ENCODE data around the gene CRTC2.
"Not testable (repeated sequence)": the region's sequence is repeated elsewhere in the genome, so short reads cannot be mapped to it uniquely, and the experiment has no call there.

CRTC2 gene

GRCh38 chr1:153922076-153922971, 36.1 kb downstream of the CRTC2 start:
- DNase-seq (ENCODE audit: insufficient read length, low spot score) = no peak
- FAIRE-seq = no peak
- 0 out of 2 replicates have a peak, but pooled peaks have one; percentile 30 for TF ChIP-seq POLR2A (IDR thresholded peaks at IDR 0.05; ENCODE audit: low read depth, low read length)

- DNase-seq (ENCODE audit: insufficient read length, low spot score) (no peak), FAIRE-seq (no peak)
- TF ChIP-seq POLR2A (IDR thresholded peaks at IDR 0.05; ENCODE audit: low read depth, low read length) = no peak
These were observed 36.7 kb downstream of the CRTC2 start for GRCh38 chr1:153921803-153922075.

DNA sequence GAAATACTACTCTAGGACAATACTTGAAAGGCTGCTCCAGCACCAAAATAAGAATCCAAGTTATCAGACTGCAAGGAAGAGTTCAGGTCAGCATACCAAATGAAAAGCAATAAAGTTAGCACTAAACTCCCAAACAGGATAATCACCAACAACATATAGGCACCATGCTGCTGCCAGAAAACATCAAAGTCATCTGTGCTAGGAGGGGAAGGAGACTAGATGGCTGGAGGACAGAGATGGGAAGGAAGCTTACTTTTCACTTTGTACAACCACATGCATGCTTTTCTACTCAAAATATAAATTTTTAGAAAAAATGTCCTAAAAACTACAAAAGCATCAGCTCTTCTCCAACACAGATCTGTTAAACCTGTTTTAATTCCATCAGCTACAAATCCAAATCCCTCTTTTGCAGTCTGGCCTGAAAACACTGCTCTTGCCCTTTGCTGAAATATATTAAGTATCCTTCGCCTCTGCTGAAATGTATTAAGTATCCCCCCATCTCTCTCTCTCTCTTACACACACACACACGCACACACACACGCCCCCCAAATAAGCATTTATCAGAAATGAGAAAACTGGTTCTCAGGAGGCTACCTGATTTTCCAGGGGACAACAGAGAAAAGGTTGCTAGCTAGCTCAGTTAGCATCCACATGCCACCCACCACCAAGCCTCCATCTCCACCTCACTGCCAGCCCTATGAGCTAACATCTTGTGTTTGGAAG, 37.2 kb downstream of the CRTC2 start:
- TF ChIP-seq POLR2A (IDR thresholded peaks at IDR 0.05; ENCODE audit: low read depth, low read length) = no peak
- FAIRE-seq = no peak

DNA sequence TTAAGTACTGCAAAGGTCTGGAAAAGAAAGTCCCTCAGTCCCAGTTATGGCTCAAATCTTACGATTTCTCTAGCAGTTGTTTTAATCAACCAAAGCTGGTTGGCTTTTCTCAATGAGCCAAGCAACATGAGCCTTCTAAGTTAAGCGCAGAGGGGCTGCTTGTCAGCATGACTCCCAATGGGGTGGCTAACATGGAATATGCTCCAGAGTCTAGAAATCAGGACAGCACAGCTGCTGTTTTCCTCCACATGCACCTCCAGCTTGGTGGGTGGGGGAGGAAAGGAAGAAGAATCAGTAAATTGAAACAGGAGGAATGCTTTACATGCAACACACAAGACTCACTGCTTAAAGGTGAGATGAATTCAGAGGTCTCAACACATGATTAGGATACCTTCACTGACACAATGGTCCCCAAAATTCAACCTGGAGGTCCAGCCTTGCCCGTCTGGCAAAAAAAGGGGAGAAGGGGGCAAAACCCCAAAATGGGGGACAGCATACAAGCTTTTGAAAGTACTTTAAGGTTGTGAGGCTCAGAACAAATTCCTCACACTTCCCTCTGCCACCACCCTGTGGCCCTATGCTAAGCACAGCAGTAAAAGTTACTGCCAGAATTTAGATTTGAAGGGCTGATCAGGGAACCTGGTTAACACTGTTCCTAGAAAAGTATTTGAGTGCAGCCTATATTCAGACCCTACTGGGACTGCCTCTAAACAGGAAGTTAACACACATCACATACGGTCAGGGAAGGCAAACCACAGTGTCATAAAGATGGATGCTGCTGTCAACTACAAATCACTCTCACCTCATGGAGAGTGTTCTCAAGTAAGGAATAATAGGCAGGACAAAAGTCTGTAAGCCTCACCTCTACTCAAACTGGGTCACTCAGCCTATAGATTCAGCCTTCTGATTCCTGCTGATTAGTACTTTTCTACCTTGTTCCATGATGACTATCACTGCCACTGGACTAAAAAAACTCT, 38.2 kb downstream of the CRTC2 start:
- TF ChIP-seq POLR2A (IDR thresholded peaks at IDR 0.05; ENCODE audit: low read depth, low read length) = no peak
- no peak for FAIRE-seq
- DNase-seq (ENCODE audit: insufficient read length, low spot score) = no peak

More for the DNA sequence above, 37.2 kb downstream of the CRTC2 start:
- DNase-seq (ENCODE audit: insufficient read length, low spot score) = no peak

DNA sequence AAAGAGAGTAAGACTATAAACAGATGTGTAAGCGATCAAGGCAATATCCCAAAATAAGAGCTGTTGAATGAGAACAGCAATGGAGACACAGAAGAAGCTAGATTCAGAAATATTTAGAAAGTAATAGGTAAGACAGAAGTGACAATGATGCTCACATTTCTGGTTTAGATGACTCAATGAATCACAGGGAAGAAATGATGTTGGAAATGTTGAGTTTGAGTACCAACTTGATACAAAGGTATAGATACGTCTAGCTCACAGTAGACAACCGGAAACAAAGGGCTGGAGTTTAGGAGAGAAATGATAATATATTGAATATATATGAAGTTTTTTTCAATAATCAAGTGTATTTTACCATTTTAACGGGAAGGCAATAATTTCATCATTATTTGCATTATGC, 42.1 kb downstream of the CRTC2 start:
- no peak for TF ChIP-seq POLR2A (IDR thresholded peaks at IDR 0.05; ENCODE audit: low read depth, low read length)
- FAIRE-seq = no peak
- no peak for DNase-seq (ENCODE audit: insufficient read length, low spot score)

GRCh38 chr1:153912349-153912748, 46.1 kb downstream of the CRTC2 start:
- TF ChIP-seq POLR2A (IDR thresholded peaks at IDR 0.05; ENCODE audit: low read depth, low read length) = no peak
- DNase-seq (ENCODE audit: insufficient read length, low spot score) = no peak
- no peak for FAIRE-seq

DNA sequence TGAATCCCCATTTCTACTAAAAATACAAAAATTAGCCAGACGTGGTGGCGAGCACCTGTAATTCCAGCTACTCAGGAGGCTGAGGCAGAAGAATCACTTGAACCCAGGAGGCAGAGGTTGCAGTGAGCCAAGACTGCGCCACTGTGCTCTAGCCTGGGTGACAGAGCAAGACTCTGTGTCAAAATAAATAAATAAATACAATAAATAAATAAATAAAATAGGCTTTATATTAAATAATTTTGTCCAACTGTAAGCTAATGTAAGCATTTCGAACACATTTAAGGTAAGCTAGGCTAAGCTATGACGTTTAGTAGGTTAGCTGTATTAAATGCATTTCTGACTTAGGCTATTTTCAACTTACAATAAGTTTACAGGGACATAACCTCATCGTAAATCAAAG, 47.9 kb downstream of the CRTC2 start:
- FAIRE-seq; DNase-seq (ENCODE audit: insufficient read length, low spot score): not testable (repeated sequence)

- no peak for TF ChIP-seq POLR2A (IDR thresholded peaks at IDR 0.05; ENCODE audit: low read depth, low read length)
- no peak for FAIRE-seq
- no peak for DNase-seq (ENCODE audit: insufficient read length, low spot score)
These were observed 50.3 kb downstream of the CRTC2 start for GRCh38 chr1:153908071-153908470.

DNA sequence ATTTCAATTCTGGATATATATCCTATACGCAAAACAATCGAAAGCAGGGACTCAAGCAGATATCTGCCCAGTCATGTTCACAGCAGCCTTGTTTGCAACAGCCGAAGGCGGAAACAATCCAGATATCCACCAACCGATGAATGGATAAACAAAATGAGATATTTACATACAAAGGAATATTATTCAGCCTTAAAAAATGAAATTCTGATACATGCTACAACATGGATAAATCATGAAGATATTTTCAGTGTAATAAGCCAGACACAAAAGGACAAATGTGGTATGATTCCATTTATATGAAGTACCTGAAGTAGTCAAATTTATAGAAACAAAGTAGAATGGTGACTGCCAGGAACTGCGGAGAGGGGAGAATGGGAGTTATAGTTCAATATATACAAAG, 51.3 kb downstream of the CRTC2 start:
- FAIRE-seq (no peak), DNase-seq (ENCODE audit: insufficient read length, low spot score) (no peak)
- TF ChIP-seq POLR2A (IDR thresholded peaks at IDR 0.05; ENCODE audit: low read depth, low read length) = no peak

- DNase-seq (ENCODE audit: insufficient read length, low spot score) (no peak), FAIRE-seq (no peak)
- no peak for TF ChIP-seq POLR2A (IDR thresholded peaks at IDR 0.05; ENCODE audit: low read depth, low read length)
These were observed 52.0 kb downstream of the CRTC2 start for GRCh38 chr1:153906396-153906795.

DNA sequence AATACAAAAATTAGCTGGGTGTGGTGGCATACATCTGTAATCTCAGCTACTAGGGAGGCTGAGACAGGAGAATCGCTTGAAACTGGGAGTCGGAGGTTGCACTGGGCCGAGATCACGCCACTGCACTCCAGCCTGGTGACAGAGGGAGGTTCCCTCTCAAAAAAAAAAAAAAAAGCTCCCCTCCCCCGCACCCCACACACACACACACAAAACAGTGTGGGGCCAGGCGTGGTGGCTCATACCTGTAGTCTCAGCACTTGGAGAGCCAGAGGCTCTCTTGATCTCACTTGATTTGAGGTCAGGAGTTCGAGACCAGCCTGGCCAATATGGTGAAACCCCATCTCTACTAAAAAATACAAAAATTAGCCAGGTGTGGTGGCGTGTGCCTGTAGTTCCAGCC, 52.5 kb downstream of the CRTC2 start:
- not testable (repeated sequence) for DNase-seq (ENCODE audit: insufficient read length, low spot score); FAIRE-seq

DNA sequence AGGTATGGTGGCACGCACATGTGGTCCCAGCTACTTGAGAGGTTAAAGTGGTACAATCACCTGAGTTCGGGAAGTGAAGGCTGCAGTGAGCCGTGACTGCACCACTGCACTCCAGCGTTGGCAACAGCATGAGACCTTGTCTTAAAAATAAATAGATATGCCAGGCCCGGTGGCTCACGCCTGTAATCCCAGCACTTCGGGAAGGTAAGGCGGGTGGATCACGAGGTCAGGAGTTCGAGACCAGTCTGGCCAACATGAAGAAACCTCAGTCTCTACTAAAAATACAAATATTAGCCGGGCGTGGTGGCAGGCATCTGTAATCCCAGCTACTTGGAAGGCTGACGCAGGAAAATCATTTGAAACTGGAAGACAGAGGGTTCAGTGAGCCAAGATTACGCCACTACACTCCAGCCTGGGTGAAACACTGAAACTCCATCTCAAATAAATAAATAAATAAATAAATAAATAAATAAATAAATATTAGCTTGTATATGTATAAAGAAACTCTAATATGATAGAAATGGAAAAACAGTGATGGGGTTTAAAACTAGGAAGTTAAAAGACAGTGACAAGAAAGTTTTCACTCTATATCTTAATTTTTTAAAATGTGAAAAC, 54.5 kb downstream of the CRTC2 start:
- FAIRE-seq (no peak), DNase-seq (ENCODE audit: insufficient read length, low spot score) (no peak)
- TF ChIP-seq POLR2A (IDR thresholded peaks at IDR 0.05; ENCODE audit: low read depth, low read length) = no peak

DNA sequence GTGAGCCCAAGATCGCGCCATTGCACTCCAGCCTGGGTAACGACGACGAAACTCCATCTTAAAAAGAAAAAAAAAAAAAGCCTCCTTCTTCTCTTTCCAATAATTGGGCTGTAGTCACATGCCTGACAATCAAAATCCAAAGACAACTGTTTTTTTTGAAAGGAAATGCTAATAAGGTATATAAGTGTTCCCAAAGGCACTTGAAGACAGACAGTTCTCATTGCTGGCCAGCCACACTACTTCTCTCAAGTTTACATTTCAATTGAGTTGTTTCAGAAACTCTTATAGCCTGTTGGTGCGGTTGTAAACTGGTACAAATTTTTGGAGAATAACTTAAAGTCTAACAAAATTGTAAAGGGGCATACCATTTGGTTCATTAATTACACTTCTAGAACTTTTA, 58.9 kb downstream of the CRTC2 start:
- DNase-seq (ENCODE audit: insufficient read length, low spot score) (no peak), FAIRE-seq (no peak)
- no peak for TF ChIP-seq POLR2A (IDR thresholded peaks at IDR 0.05; ENCODE audit: low read depth, low read length)
